Adrenal gland (tissue), 19 donors: ENCODE results near the gene CSKMT. TPM values are rescaled to one million over a fixed set of nuclear protein-coding genes. Genes with fewer than 3 reads are reported as not detected.
"Not testable (repeated sequence)": the region's sequence is repeated elsewhere in the genome, so short reads cannot be mapped to it uniquely, and the experiment has no call there.

Experiments used
- DNase-seq, 7 donors: peaks; one replicate each; pipeline ENCODE4 v3.0.0-alpha.2; 2019 to 2020
- H3K27ac ChIP-seq, 5 donors: fragments of 200-600 bp; sonication (generic) in 4 of 5; 1 replicate in 3 of 5; 2 replicates in 2 of 5; pipeline versions ENCODE4 v1.5.1 to v1.8.0; 2016 to 2020; ENCODE audit warnings: mild to moderate bottlenecking in 1 of 5
- H3K27me3 ChIP-seq: fragments of 200-600 bp; 2 replicates; pipeline ENCODE4 v1.8.0; 2021
- H3K36me3 ChIP-seq, 2 donors: fragments of 200-600 bp; replicated peaks in 1 of 2; 1 replicate in 1 of 2; 2 replicates in 1 of 2; pipeline versions ENCODE4 v1.5.1 to v1.8.0; 2018 to 2022
- H3K4me1 ChIP-seq, 2 donors: fragments of 200-600 bp; replicated peaks in 1 of 2; 1 replicate in 1 of 2; 2 replicates in 1 of 2; pipeline versions ENCODE4 v1.5.1 to v1.8.0; 2018 to 2021
- H3K4me3 ChIP-seq, 4 donors: fragments of 200-600 bp; sonication (generic) in 3 of 4; one replicate each; pipeline ENCODE4 v1.5.1; 2016 to 2018
- H3K9me3 ChIP-seq, 3 donors: fragments of 200-600 bp; sonication (generic) in 1 of 3; replicated peaks in 1 of 3; 1 replicate in 2 of 3; 2 replicates in 1 of 3; pipeline versions ENCODE4 v1.5.1 to v1.8.0; 2016 to 2021
- CTCF ChIP-seq, 6 experiments: fragments of 450-650 bp in 4 of 6; fragments of 200-600 bp in 2 of 6; sonication (generic) in 1 of 6; IDR thresholded peaks; 1 replicate in 5 of 6; 2 replicates in 1 of 6; pipeline versions ENCODE4 v1.5.1 to v1.8.0; 2016 to 2021; ENCODE audit warnings: antibody characterized with exemption in 6 of 6, mild to moderate bottlenecking in 2 of 6, moderate library complexity in 1 of 6
- POLR2A ChIP-seq, 2 donors: fragments of 450-650 bp; IDR thresholded peaks; one replicate each; pipeline ENCODE4 v1.6.1; 2017; ENCODE audit warnings: antibody characterized with exemption in 2 of 2, mild to moderate bottlenecking in 2 of 2, moderate library complexity in 1 of 2
- WGBS, 4 donors: extraction: QIAGEN DNeasy Blood & Tissue Kit in 2 of 4; methylation state at CpG; one replicate each; pipeline versions ENCODE4 v1.1.5 to v1.1.7; 2013 to 2017; 5-methylcytosine and 5-hydroxymethylcytosine counted together
- intact Hi-C, 2 donors: fragments of 100-400 bp; cut with DNase I; formaldehyde crosslinking; loops; one replicate each; pipeline versions ENCODE4 v1.14.1 to v1.15.0; 2022 to 2023
- long read RNA-seq, 10 donors: library from polyadenylated mRNA in 3 of 10; unstranded in 2 of 10; stranded (forward) in 1 of 10; transcript quantifications; one replicate each; pipeline ENCODE4 v2.0.0 and lab custom pipeline, GENCODE V29; 2021 to 2026
- polyA plus RNA-seq, 3 donors: library from polyadenylated mRNA; stranded (reverse); fragments of 200-250 nt in 2 of 3; fragments of 350-450 nt in 1 of 3; fragmentation: Illumina TruSeq in 1 of 3; extraction: RNeasy Lipid Tissue Mini Kit (QIAGEN cat#74804) in 1 of 3; gene quantifications; one replicate each; pipeline ENCODE4 v1.2.3, GENCODE V29; 2013 to 2014
- total RNA-seq, 9 donors: library from RNA; depleted of rRNA in 4 of 9; stranded (reverse); fragments of >200 nt in 4 of 9; fragments of 120-200 nt in 1 of 9; fragmentation: NEBNext Ultra II Directional in 1 of 9; extraction: Animal tissue kit (Norgen Biotek cat#: 25700) in 1 of 9; gene quantifications; one replicate each; pipeline versions ENCODE4 v1.1.0 to v1.2.4, GENCODE V29; 2013 to 2023
- donor health status: healthy with polysubstance abuse.
- donor health status: Bipolar disorder and iron deficiency.
- donor health status: DM: yes; HTN: yes; CAD: no.
- donor health status: DM: no; HTN: no; CAD: no.
- donor health status: DM: no; HTN: no; CAD: no.
- donor health status: DM: yes; HTN: yes; CAD: no.

The CSKMT gene
- total RNA-seq: 10 to 100 TPM in 3 of 9 donors, 1 to 10 TPM in 5, not detected in 1; 2.8 to 15.6 (median 8.3) TPM
- 10 to 100 TPM in 2 of 3 donors, 1 to 10 TPM in 1; 1.9 to 37.2 (median 20.6) TPM for polyA plus RNA-seq
- long read RNA-seq, donor 1, transcript CSKMT-204 (1 exons, 376 nt): major isoform, 6 of 7 reads
- long read RNA-seq, donor 1, partial matches to known transcripts: 0 of 7 reads
- long read RNA-seq, donor 1, other reads (novel, unspliced or antisense): 0 of 7 reads
- long read RNA-seq, donor 2, partial matches to known transcripts: 0 of 3 reads
- long read RNA-seq, donor 2, other reads (novel, unspliced or antisense): 0 of 3 reads
- long read RNA-seq, donor 3, partial matches to known transcripts: 0 of 4 reads
- long read RNA-seq, donor 3, other reads (novel, unspliced or antisense): 0 of 4 reads
- long read RNA-seq, donor 4, partial matches to known transcripts: 1 of 6 reads
- long read RNA-seq, donor 4, other reads (novel, unspliced or antisense): 1 of 6 reads
- long read RNA-seq, donor 5, transcript CSKMT-202 (2 exons, 2,870 nt): major isoform, 26 of 31 reads
- long read RNA-seq, donor 5, partial matches to known transcripts: 1 of 31 reads
- long read RNA-seq, donor 5, other reads (novel, unspliced or antisense): 0 of 31 reads
- long read RNA-seq, donor 6, partial matches to known transcripts: 1 of 3 reads
- long read RNA-seq, donor 6, other reads (novel, unspliced or antisense): 1 of 3 reads
- long read RNA-seq, donor 7, partial matches to known transcripts: 0 of 4 reads
- long read RNA-seq, donor 7, other reads (novel, unspliced or antisense): 0 of 4 reads
- long read RNA-seq, donor 8, partial matches to known transcripts: 0 of 6 reads
- long read RNA-seq, donor 8, other reads (novel, unspliced or antisense): 0 of 6 reads
- long read RNA-seq, donor 9, partial matches to known transcripts: 0 of 7 reads
- long read RNA-seq, donor 9, other reads (novel, unspliced or antisense): 0 of 7 reads
- long read RNA-seq, donor 10, partial matches to known transcripts: 0 of 3 reads
- long read RNA-seq, donor 10, other reads (novel, unspliced or antisense): 0 of 3 reads

GRCh38 chr11:62665075-62665598 is at the start of gene CSKMT, which contains the start of gene C11orf98:
Gene CSKMT, plus strand, starts transcription at chr11:62665312. Its CDS starts 568 bp downstream, at chr11:62665880.
Gene C11orf98, minus strand, starts transcription at chr11:62665210. Its CDS starts 41 bp downstream, at chr11:62665169.
- no peaks in the 10 kb centered on the region for H3K27me3 ChIP-seq
- intact Hi-C loops: no loop called here
- H3K36me3 ChIP-seq: peaks cover 0 to 11% of the 10 kb centered on the region in 2 donors
- peak within 1 kb of the TSS; percentile 85 to 97 (median 91) for H3K27ac ChIP-seq
- TF ChIP-seq CTCF (IDR thresholded peaks at IDR 0.05): no peak
- TF ChIP-seq POLR2A (IDR thresholded peaks at IDR 0.05): peak; percentile 97 to 98
- DNase-seq: peak; percentile 93 to 98 (median 95)
- 0 to 1% (median 0%) methylated on average over 11 to 47 of the region's 47 CpGs for WGBS, 4 donors
- H3K9me3 ChIP-seq: no peaks in the 10 kb centered on the region
- H3K4me3 ChIP-seq: peak within 1 kb of the TSS; percentile 52 to 98 (median 68)
- peaks cover 15 to 40% of the 10 kb centered on the region in 2 donors for H3K4me1 ChIP-seq

- 90 to 95% (median 90%) methylated on average over 2 to 7 of the region's 7 CpGs for WGBS, 4 donors
These were observed 49.6 kb upstream of the CSKMT start for GRCh38 chr11:62615521-62615920.

GRCh38 chr11:62616957-62617356 is 48.2 kb upstream of the CSKMT start:
- H3K27me3 ChIP-seq, H3K4me3 ChIP-seq, H3K27ac ChIP-seq, H3K9me3 ChIP-seq, DNase-seq, intact Hi-C loops: not testable (repeated sequence)
- peaks cover 0 to 17% of the 10 kb centered on the region in 2 donors for H3K4me1 ChIP-seq
- peaks cover 0 to 25% of the 10 kb centered on the region in 2 donors for H3K36me3 ChIP-seq
- WGBS, 4 donors: 91 to 94% (median 92%) methylated on average over 3 to 13 of the region's 14 CpGs; no CpG with 5 or more reads in 1 of the 4 donors

More at GRCh38 chr11:62615521-62615920, 49.6 kb upstream of the CSKMT start:
- no peak for TF ChIP-seq CTCF (IDR thresholded peaks at IDR 0.05)
- no peak for TF ChIP-seq POLR2A (IDR thresholded peaks at IDR 0.05)
- Histone ChIP-seq H3K27ac (no peak overlapping the region), H3K4me3 (no peak overlapping the region), H3K36me3 (peaks cover 0 to 27% of the 10 kb centered on the region in 2 donors), H3K4me1 (peaks cover 9 to 15% of the 10 kb centered on the region in 2 donors), H3K27me3 (no peaks in the 10 kb centered on the region), H3K9me3 (no peaks in the 10 kb centered on the region)
- DNase-seq: no peak
- intact Hi-C loops: no loop called here

- H3K27ac ChIP-seq: peak overlapping the region; percentile 40 to 96 (median 85)
- peaks cover 0 to 27% of the 10 kb centered on the region in 2 donors for H3K36me3 ChIP-seq
- no peak for DNase-seq
- no peaks in the 10 kb centered on the region for H3K9me3 ChIP-seq
- no peaks in the 10 kb centered on the region for H3K27me3 ChIP-seq
- 32 to 35% (median 34%) methylated on average over 8 of the region's 8 CpGs for WGBS, 4 donors
- peak overlapping the region; percentile 40 to 87 (median 50) for H3K4me3 ChIP-seq
- no peak for TF ChIP-seq POLR2A (IDR thresholded peaks at IDR 0.05)
- no peak for TF ChIP-seq CTCF (IDR thresholded peaks at IDR 0.05)
- peaks cover 0 to 18% of the 10 kb centered on the region in 2 donors for H3K4me1 ChIP-seq
- intact Hi-C loops: no loop called here
These were observed 44.0 kb upstream of the CSKMT start for GRCh38 chr11:62621027-62621566.
